Cardiac fibroblast (primary cell): Measurements from ENCODE around the gene NCK2.

Source experiments
- DNase-seq, 2 donors: peaks; one replicate each; pipeline versions ENCODE4 v3.0.0 to v3.0.0-alpha.2; 2010; ENCODE audit warnings: low read depth in 2 of 2
- H3K4me3 ChIP-seq, 2 donors: replicated peaks in 1 of 2; 1 replicate in 1 of 2; 2 replicates in 1 of 2; pipeline ENCODE4 v1.5.1; 2011; ENCODE audit warnings: low read depth in 2 of 2, low read length in 2 of 2, mild to moderate bottlenecking in 2 of 2, moderate library complexity in 1 of 2
- TF ChIP-seq, protein P1 (sequence below): IDR thresholded peaks from one replicate; pipeline ENCODE4 v1.5.1; 2011; ENCODE audit warnings: low read depth, mild to moderate bottlenecking, low read length, inconsistent platforms

NCK2 gene

DNA sequence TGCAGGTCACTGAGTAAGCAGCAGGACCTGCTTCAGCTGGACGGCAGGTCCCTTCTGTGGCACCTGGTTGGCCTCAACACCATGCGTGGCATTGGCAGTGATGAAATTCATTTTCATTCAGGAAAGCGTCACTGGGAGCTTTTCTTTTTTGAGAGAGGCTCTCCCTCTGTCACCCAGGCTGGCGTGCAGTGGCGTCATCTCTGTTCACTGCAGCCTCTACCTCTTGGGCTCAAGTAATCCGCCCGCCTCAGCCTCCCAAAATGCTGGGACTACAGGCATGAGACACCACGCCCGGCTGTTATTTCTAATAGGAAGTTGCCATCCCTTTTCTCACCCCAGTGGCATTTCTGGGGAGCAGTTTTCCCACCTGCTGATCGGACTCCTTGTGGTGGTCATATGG is 39.3 kb downstream of the NCK2 start:
- TF ChIP-seq, protein P1, sequence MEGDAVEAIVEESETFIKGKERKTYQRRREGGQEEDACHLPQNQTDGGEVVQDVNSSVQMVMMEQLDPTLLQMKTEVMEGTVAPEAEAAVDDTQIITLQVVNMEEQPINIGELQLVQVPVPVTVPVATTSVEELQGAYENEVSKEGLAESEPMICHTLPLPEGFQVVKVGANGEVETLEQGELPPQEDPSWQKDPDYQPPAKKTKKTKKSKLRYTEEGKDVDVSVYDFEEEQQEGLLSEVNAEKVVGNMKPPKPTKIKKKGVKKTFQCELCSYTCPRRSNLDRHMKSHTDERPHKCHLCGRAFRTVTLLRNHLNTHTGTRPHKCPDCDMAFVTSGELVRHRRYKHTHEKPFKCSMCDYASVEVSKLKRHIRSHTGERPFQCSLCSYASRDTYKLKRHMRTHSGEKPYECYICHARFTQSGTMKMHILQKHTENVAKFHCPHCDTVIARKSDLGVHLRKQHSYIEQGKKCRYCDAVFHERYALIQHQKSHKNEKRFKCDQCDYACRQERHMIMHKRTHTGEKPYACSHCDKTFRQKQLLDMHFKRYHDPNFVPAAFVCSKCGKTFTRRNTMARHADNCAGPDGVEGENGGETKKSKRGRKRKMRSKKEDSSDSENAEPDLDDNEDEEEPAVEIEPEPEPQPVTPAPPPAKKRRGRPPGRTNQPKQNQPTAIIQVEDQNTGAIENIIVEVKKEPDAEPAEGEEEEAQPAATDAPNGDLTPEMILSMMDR = no peak
- no peak for DNase-seq
- H3K4me3 ChIP-seq = no peak overlapping the region

DNA sequence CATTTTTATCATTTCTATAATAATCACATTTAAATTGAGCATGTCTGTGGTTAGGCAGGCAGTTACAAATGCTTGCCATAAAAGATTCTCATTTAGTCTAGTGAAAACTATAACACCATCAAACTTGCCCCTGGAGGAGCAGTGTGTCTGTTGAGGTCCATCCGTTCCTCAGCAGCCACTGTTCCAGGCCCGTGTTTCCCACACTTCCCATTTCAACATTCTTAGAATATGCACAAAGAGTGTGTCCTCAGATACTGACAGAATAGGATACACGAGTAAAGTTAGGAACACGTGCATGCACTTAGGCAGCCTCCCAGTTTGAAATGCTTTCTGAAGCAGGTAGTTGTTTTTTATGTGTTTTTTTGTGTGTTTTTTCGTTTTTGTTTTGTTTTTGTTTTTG is 39.9 kb downstream of the NCK2 start:
- TF ChIP-seq, protein P1 = no peak
- no peak overlapping the region for H3K4me3 ChIP-seq
- no peak for DNase-seq

DNA sequence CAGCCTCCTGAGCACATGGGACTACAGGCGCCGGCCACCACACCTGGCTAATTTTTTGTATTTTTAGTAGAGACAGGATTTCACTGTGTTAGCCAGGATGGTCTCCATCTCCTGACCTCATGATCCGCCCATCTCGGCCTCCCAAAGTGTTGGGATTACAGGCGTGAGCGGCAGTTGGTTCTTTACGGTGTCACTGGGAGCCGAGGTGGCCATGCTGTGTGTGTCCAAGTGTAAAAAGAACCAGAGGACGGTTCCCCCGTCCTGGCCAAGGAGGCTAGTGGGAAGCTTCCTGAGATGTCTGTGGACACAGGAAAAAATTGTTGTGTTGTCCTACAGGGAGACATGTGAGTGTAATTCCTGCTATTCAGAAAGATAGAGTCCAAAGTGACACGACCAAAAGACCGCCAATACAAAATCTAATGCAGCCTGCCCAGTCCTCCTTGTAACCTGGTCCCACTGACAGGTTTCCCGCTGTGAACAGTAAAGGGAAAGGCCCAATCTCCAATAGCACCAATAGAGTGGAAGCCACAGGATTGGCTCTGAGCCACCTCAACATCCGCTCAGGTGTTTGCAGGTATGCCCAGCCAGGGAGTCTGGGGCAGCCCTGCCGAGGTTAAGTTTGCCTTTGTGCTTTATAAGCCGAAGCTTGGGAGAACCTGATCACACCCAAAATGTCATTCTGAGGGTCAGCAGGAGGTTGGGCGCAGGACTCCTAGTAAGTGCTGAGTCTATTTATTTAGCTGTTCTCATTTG is 40.6 kb downstream of the NCK2 start:
- TF ChIP-seq, protein P1 = no peak
- H3K4me3 ChIP-seq = no peak overlapping the region
- no peak for DNase-seq

DNA sequence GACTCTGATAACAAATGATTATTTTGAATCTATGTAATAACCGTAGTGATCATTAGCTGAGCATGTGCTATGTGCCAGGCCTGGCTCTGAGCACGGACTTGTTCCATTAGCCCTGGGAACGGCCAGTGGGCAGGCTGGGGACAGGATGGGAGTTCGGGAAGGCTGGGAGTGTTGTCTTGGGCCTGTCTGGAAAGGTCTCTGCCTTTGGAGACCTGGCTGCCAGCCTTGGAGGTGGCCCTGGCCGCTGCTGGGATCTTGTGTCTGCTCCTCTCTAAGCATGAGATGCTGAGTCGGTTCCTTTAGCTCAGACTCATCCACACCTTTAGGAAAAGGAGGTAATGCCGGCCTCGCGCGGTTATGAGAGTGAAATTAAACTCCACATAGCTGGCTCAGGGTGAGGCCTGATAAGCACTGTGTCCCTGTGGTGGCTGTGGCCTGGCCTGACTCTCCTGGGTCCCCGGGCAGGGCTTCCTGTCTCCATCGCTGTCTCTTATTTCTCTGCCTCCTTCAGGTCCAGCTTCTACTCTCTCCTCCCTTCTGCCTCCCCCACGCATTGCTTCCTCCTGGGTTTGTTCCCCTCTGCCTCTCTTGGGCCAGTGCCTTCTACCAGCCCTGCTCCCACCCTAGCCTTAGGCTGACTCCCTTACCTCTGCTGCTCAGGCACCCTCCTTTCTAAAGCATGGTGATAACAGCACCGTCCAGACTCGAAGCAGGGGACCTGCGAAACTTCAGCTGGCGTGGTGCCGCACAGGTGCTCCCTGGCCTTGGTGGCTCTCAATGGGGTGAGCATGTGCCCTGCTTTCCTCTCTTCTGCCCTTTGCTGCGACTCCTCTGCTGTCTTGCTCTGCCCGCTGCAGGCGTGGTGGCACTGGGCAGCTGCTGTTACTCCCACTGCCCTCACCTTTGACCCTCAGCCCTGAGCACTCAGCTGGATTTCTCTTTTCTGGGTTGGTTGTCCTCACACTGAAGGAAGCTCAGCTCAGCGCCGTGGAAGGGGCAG is 41.8 kb downstream of the NCK2 start:
- no peak for DNase-seq
- TF ChIP-seq, protein P1 = no peak
- no peak overlapping the region for H3K4me3 ChIP-seq

DNA sequence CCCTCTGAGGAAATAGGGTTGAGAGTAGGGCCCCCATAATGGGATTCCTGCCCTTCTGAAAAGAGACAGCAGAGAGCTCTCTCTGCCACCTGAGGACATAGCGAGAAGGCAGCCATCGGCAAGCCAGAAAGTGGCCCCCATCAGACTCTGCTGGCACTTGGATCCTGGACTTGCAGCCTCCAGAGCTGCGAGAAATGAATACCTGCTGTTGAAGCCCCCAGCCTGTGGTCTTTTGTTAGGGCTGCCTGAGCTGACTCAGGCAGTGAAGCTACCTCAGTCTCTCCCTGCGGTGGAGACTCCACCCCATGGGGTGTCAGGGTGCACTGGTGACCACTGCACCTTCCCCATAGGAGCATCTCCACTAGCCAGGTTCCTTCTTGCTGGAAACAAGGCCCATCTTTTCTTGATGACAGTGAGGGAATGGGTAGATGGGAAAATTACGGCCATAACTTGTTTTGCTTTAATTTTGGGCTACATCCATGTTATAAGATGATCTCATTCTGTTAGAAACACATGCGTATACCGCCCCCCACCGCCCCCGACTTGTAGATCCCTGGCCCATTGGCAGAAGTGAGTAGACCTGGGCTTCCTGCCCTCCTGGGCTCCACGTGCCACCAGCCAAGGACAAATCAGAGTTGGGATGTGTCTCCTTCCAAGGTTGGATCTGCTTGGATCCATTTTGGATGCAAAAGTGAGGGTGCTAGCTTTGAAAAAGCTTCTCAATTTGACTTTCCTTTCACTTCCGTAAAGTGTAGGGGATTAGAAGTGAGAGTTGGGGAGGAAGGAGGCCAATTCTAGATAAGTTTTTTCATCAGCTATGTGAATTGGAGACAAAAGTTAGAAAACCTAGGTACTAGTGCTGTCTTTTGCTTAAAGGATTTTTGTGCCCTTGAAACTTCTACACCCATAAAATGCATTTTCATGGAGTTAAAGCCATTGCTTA is 42.9 kb downstream of the NCK2 start:
- no peak overlapping the region for H3K4me3 ChIP-seq
- TF ChIP-seq, protein P1 = no peak
- no peak for DNase-seq

DNA sequence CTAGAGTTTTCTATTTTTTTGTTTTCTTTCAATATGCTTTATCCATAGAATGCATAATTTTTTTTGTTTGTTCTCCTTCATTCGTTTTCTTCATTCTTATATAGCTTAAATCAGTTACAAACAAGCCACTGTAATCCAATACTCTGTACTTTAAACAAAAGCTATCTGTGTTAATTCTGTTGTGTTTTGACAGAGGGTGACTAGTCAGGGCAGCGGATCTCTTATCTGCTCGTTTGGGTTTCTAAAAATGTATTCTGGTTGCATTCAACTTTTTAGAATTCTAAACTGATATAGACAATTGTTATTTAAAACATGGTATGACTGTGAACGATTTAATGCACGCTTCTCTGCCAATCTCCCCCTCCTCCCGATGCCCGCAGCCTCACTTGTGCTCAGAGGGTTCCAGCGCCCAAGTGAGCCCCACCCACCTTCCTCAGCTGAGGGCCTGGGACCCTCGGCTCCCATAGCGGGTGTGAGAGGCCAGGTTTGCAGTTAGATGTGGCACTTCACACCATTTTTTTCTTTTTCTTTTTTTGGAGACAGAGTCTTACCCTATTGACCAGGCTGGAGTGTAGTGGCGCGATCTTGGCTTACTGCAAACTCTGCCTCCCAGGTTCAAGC is 44.1 kb downstream of the NCK2 start:
- DNase-seq = no peak
- TF ChIP-seq, protein P1 = no peak
- H3K4me3 ChIP-seq = no peak overlapping the region
